HCT116 (cell line): ENCODE results near the gene STIM1. TPM values are rescaled to one million over a fixed set of nuclear protein-coding genes. Genes with fewer than 3 reads are reported as not detected.

Experiments
- ATAC-seq: fragments of 200-7000 bp; cut with Tn5 transposase; 2 replicates; pipeline ENCODE4 v1.9.1; 2020; ENCODE audit warnings: mild to moderate bottlenecking, moderate library complexity
- BruUV-seq: library from RNA; stranded (reverse); fragments of 400-500 nt; replicated peaks from 2 replicates; lab custom pipeline; 2021; lab: Mats Ljungman, UMichigan
- CTCF ChIA-PET: fragments of 300-600 bp; sonication (Branson Sonifier 250); formaldehyde crosslinking; loops from one replicate; lab custom pipeline; 2021; ENCODE audit warnings: antibody characterized with exemption; lab: Charles Lee
- POLR2A ChIA-PET: fragments of 300-600, 350-600 bp; sonication (Branson Sonifier 250); formaldehyde crosslinking; loops from one replicate; lab custom pipeline; 2021; ENCODE audit warnings: antibody characterized with exemption; lab: Charles Lee
- RAD21 ChIA-PET, 2 experiments: fragments of 300-600 bp; sonication (Branson Sonifier 250); formaldehyde crosslinking; loops; one replicate each; lab custom pipeline; 2023; ENCODE audit warnings: low total read pairs in 2 of 2; ENCODE audit not compliant: uncharacterized antibody in 2 of 2, unreplicated experiment in 2 of 2, low non-redundant PET in 1 of 2; lab: Charles Lee
- DNase-seq: peaks from one replicate; pipeline ENCODE4 v3.0.0-alpha.2; 2010; ENCODE audit warnings: low read depth, low spot score
- H2AFZ ChIP-seq: fragments of 200-600 bp; shearing (Covaris generic), sonication (generic); 2 replicates; pipeline ENCODE4 v1.6.1; 2017; ENCODE audit warnings: low read depth, mixed run types, mixed read lengths, antibody characterized with exemption, low read length; ENCODE audit not compliant: poor library complexity, severe bottlenecking
- H3K27ac ChIP-seq: 2 replicates; pipeline ENCODE4 v1.5.1; 2012; ENCODE audit warnings: low read depth, low read length
- H3K27me3 ChIP-seq: fragments of 200-600 bp; sonication (generic); 2 replicates; pipeline ENCODE4 v1.6.1; 2016; ENCODE audit warnings: mixed run types, low read length, mixed read lengths; ENCODE audit not compliant: insufficient read depth
- H3K36me3 ChIP-seq, 2 experiments: fragments of 200-500 bp in 1 of 2; fragments of 200-600 bp in 1 of 2; sonication (Bioruptor generic) in 1 of 2; sonication (generic) in 1 of 2; 2 replicates each; pipeline versions ENCODE4 v1.5.1 to v1.6.1; 2014 to 2016; ENCODE audit warnings: low read length in 2 of 2, inconsistent platforms in 1 of 2, mixed read lengths in 1 of 2, mixed run types in 1 of 2; ENCODE audit not compliant: insufficient read depth in 2 of 2, control insufficient read depth in 1 of 2
- H3K4me1 ChIP-seq, 2 experiments: fragments of 200-600 bp in 1 of 2; sonication (generic) in 1 of 2; 2 replicates each; pipeline versions ENCODE4 v1.5.1 to v1.6.1; 2012 to 2017; ENCODE audit warnings: low read length in 2 of 2, inconsistent platforms in 1 of 2, mild to moderate bottlenecking in 1 of 2, mixed read lengths in 1 of 2, mixed run types in 1 of 2, moderate library complexity in 1 of 2; ENCODE audit not compliant: insufficient read depth in 2 of 2, control insufficient read depth in 1 of 2
- H3K4me2 ChIP-seq: fragments of 200-600 bp; sonication (generic); 2 replicates; pipeline ENCODE4 v1.6.1; 2017; ENCODE audit warnings: mixed run types, low read length, mixed read lengths
- H3K4me3 ChIP-seq, 2 experiments: fragments of 200-600 bp in 1 of 2; sonication (generic) in 1 of 2; replicated peaks in 1 of 2; 2 replicates each; pipeline ENCODE4 v1.5.1; 2011 to 2016; ENCODE audit warnings: low read length in 2 of 2, control low read depth in 1 of 2, low read depth in 1 of 2, mild to moderate bottlenecking in 1 of 2, mixed read lengths in 1 of 2, mixed run types in 1 of 2
- H3K79me2 ChIP-seq: fragments of 200-600 bp; sonication (generic); 2 replicates; pipeline ENCODE4 v1.6.1; 2017; ENCODE audit warnings: mild to moderate bottlenecking, mixed run types, low read length, moderate library complexity, mixed read lengths; ENCODE audit not compliant: insufficient read depth
- H3K9ac ChIP-seq: fragments of 200-600 bp; sonication (generic); 2 replicates; pipeline ENCODE4 v1.6.1; 2016; ENCODE audit warnings: low read length, mixed read lengths
- H3K9me2 ChIP-seq: fragments of 200-600 bp; sonication (generic), shearing (Covaris generic); 2 replicates; pipeline ENCODE4 v1.6.1; 2017; ENCODE audit warnings: mixed run types, mild to moderate bottlenecking, moderate library complexity; ENCODE audit not compliant: insufficient read depth
- H3K9me3 ChIP-seq, 2 experiments: fragments of 200-500 bp in 1 of 2; fragments of 200-600 bp in 1 of 2; sonication (Bioruptor generic) in 1 of 2; sonication (generic) in 1 of 2; 2 replicates each; pipeline ENCODE4 v1.6.1; 2014 to 2017; ENCODE audit warnings: low read length in 2 of 2, mixed read lengths in 2 of 2, inconsistent platforms in 1 of 2, low read depth in 1 of 2, mild to moderate bottlenecking in 1 of 2, mixed run types in 1 of 2, moderate library complexity in 1 of 2; ENCODE audit not compliant: control insufficient read depth in 1 of 2, insufficient read depth in 1 of 2
- H4K20me1 ChIP-seq: fragments of 200-600 bp; sonication (generic), shearing (Covaris generic); 2 replicates; pipeline ENCODE4 v1.6.1; 2017; ENCODE audit warnings: mixed run types, mild to moderate bottlenecking, moderate library complexity; ENCODE audit not compliant: insufficient read depth
- CBX3 ChIP-seq: IDR thresholded peaks from 2 replicates; pipeline ENCODE4 v1.6.1; 2012; ENCODE audit warnings: low read depth
- EGR1 ChIP-seq: IDR thresholded peaks from 2 replicates; pipeline ENCODE4 v1.6.1; 2012; ENCODE audit warnings: low read depth
- ELF1 ChIP-seq: IDR thresholded peaks from 2 replicates; pipeline ENCODE4 v1.6.1; 2012; ENCODE audit warnings: low read depth, borderline replicate concordance
- EZH2 ChIP-seq: fragments of 200-600 bp; sonication (generic); IDR thresholded peaks from 2 replicates; pipeline ENCODE4 v1.6.1; 2017; ENCODE audit warnings: antibody characterized with exemption, mixed run types
- JUND ChIP-seq: IDR thresholded peaks from 2 replicates; pipeline ENCODE4 v1.6.1; 2012
- RAD21 ChIP-seq: IDR thresholded peaks from 2 replicates; pipeline ENCODE4 v1.6.1; 2012; ENCODE audit warnings: low read depth, mild to moderate bottlenecking
- SIN3A ChIP-seq: IDR thresholded peaks from 2 replicates; pipeline ENCODE4 v1.6.1; 2012; ENCODE audit warnings: low read depth
- SP1 ChIP-seq: IDR thresholded peaks from 2 replicates; pipeline ENCODE4 v1.6.1; 2012; ENCODE audit warnings: low read depth
- SRF ChIP-seq: IDR thresholded peaks from 2 replicates; pipeline ENCODE4 v1.6.1; 2012; ENCODE audit warnings: low read depth
- ZFX ChIP-seq: fragments of 450-650 bp; IDR thresholded peaks from 2 replicates; pipeline ENCODE4 v1.6.1; 2017
- ZNF274 ChIP-seq: fragments of 200-500 bp; sonication (Bioruptor generic); IDR thresholded peaks from 2 replicates; pipeline ENCODE4 v1.6.1; 2014; ENCODE audit warnings: mild to moderate bottlenecking, low read depth, low read length, inconsistent platforms
- intact Hi-C: fragments of 100-400 bp; cut with micrococcal nuclease; formaldehyde crosslinking; loops from 2 replicates; pipeline ENCODE4 v1.10.0; 2022
- total RNA-seq: library from RNA; stranded (reverse); gene quantifications from one replicate; pipeline ENCODE4 v1.2.1, GENCODE V29; 2021; ENCODE audit not compliant: unreplicated experiment
- TF ChIP-seq, protein P1 (sequence below): IDR thresholded peaks from 2 replicates; pipeline ENCODE4 v1.6.1; 2012
- TF ChIP-seq, protein P2 (sequence below): IDR thresholded peaks from 2 replicates; pipeline ENCODE4 v1.6.1; 2012; ENCODE audit warnings: low read depth
- TF ChIP-seq, protein P3 (sequence below): IDR thresholded peaks from 2 replicates; pipeline ENCODE4 v1.6.1; 2011; ENCODE audit warnings: mild to moderate bottlenecking, low read length, moderate library complexity; ENCODE audit not compliant: insufficient replicate concordance; ENCODE audit errors: extremely low read depth

STIM1 gene
- total RNA-seq, 1 experiment from 2014 or later, result 22.3 TPM

DNA sequence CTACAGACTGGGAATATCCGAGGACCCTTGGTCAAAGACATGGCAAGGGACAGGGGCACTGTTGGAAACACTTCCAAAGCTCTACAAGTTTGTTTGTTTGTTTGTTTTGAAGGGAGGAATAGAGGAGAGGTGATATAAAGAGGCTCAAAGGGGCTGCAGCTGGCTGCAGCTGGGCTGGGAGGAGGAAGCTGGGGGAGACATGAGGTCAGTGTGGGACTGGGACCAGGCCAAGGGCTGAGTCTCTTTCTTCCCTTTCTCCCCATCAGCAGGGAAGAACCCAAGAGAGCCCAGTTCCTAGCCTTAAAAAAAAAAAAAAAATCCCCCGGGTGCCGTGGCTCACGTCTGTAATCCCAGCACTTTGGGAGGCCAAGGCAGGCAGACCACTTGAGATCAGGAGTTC, 19.7 kb upstream of the STIM1 start:
- H4K20me1 ChIP-seq, result no peaks in the 10 kb centered on the region
- no peaks in the 10 kb centered on the region for H3K27me3 ChIP-seq
- no peak for TF ChIP-seq EGR1
- no peak for TF ChIP-seq RAD21
- no peak for TF ChIP-seq SIN3A
- TF ChIP-seq, protein P1, sequence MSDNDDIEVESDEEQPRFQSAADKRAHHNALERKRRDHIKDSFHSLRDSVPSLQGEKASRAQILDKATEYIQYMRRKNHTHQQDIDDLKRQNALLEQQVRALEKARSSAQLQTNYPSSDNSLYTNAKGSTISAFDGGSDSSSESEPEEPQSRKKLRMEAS, result no peak
- no peak for TF ChIP-seq SP1
- TF ChIP-seq, all 23 proteins: peak for 0
- Histone ChIP-seq H3K79me2 (peaks cover 94% of the 10 kb centered on the region), H3K4me3 (no peak overlapping the region), H3K9me3 (no peaks in the 10 kb centered on the region), H3K27ac (no peak overlapping the region), H3K9me2 (no peaks in the 10 kb centered on the region), H3K4me2 (no peak overlapping the region), H2AFZ (no peak overlapping the region), H3K4me1 (peaks cover 8 to 25% of the 10 kb centered on the region in 2 experiments), H3K36me3 (peaks cover 3 to 12% of the 10 kb centered on the region in 2 experiments; a peak in 1 of 4 replicates), H3K9ac (no peak overlapping the region)
- ChIA-PET POLR2A (interaction anchor here (0.6 kb wide), 1 partner anchor 107 kb away, joined by 3 read pairs; no protein-coding TSS in a partner anchor), RAD21 (no interaction called here), CTCF (no interaction called here)
- ATAC-seq, result no peak
- intact Hi-C loops, result no loop called here
- no TSS peak for BruUV-seq
- no peak for DNase-seq

DNA sequence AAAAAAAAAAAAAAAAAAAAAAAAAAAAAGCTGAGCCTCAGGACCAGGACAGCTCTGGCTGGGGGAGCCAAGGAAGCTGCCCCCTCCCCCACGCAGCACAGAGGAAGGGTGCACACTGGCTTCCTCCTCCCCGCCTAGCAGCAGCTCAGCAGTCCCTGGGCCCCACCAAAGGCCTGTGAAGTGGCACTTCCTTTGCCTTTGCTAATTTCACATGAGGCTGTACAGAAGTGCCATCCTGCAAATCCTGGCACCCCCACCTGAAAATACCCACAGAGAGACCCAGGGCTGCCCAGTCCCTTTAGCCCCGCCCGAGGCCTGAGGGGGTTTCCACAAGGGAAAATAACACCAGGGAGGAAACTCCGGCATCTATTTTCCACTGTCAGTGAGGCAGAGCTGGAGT, 18.6 kb upstream of the STIM1 start:
- BruUV-seq, result no TSS peak
- DNase-seq, result no peak
- H3K9me3 ChIP-seq, result no peaks in the 10 kb centered on the region
- ATAC-seq, result no peak
- no peak overlapping the region for H3K9ac ChIP-seq
- H3K27me3 ChIP-seq, result no peaks in the 10 kb centered on the region
- H3K4me1 ChIP-seq, result peaks cover 10 to 33% of the 10 kb centered on the region in 2 experiments
- TF ChIP-seq CBX3 (no peak), EGR1 (no peak), SRF (no peak), JUND (no peak), ZNF274 (no peak), EZH2 (no peak), SIN3A (no peak), ZFX (no peak), ELF1 (no peak)
- TF ChIP-seq, protein P2, sequence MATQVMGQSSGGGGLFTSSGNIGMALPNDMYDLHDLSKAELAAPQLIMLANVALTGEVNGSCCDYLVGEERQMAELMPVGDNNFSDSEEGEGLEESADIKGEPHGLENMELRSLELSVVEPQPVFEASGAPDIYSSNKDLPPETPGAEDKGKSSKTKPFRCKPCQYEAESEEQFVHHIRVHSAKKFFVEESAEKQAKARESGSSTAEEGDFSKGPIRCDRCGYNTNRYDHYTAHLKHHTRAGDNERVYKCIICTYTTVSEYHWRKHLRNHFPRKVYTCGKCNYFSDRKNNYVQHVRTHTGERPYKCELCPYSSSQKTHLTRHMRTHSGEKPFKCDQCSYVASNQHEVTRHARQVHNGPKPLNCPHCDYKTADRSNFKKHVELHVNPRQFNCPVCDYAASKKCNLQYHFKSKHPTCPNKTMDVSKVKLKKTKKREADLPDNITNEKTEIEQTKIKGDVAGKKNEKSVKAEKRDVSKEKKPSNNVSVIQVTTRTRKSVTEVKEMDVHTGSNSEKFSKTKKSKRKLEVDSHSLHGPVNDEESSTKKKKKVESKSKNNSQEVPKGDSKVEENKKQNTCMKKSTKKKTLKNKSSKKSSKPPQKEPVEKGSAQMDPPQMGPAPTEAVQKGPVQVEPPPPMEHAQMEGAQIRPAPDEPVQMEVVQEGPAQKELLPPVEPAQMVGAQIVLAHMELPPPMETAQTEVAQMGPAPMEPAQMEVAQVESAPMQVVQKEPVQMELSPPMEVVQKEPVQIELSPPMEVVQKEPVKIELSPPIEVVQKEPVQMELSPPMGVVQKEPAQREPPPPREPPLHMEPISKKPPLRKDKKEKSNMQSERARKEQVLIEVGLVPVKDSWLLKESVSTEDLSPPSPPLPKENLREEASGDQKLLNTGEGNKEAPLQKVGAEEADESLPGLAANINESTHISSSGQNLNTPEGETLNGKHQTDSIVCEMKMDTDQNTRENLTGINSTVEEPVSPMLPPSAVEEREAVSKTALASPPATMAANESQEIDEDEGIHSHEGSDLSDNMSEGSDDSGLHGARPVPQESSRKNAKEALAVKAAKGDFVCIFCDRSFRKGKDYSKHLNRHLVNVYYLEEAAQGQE, result no peak
- TF ChIP-seq, protein P3, sequence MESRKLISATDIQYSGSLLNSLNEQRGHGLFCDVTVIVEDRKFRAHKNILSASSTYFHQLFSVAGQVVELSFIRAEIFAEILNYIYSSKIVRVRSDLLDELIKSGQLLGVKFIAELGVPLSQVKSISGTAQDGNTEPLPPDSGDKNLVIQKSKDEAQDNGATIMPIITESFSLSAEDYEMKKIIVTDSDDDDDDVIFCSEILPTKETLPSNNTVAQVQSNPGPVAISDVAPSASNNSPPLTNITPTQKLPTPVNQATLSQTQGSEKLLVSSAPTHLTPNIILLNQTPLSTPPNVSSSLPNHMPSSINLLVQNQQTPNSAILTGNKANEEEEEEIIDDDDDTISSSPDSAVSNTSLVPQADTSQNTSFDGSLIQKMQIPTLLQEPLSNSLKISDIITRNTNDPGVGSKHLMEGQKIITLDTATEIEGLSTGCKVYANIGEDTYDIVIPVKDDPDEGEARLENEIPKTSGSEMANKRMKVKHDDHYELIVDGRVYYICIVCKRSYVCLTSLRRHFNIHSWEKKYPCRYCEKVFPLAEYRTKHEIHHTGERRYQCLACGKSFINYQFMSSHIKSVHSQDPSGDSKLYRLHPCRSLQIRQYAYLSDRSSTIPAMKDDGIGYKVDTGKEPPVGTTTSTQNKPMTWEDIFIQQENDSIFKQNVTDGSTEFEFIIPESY, result no peak
- no peak overlapping the region for H3K4me2 ChIP-seq
- ChIA-PET RAD21 (no interaction called here), POLR2A (interaction anchor here (0.8 kb wide), 1 partner anchor 18 kb away, joined by 3 read pairs; the partner anchor contains the start of gene STIM1), CTCF (interaction anchor here (1.5 kb wide), 1 partner anchor 13 kb away, joined by 4 read pairs; no protein-coding TSS in a partner anchor)
- peaks cover 2 to 5% of the 10 kb centered on the region in 2 experiments; a peak in 1 of 4 replicates for H3K36me3 ChIP-seq
- no peak overlapping the region for H3K27ac ChIP-seq
- intact Hi-C loops, result no loop called here
- no peaks in the 10 kb centered on the region for H4K20me1 ChIP-seq
- no peak overlapping the region for H3K4me3 ChIP-seq
- H3K9me2 ChIP-seq, result no peaks in the 10 kb centered on the region
- peaks cover 83% of the 10 kb centered on the region for H3K79me2 ChIP-seq
- no peak overlapping the region for H2AFZ ChIP-seq
